22Rv1 (cell line): Measurements from ENCODE around the gene SLC23A1.

Experiments used
- CTCF ChIP-seq: fragments of 450-650 bp; IDR thresholded peaks from 2 replicates; pipeline ENCODE4 v1.5.1; 2017; ENCODE audit warnings: mild to moderate bottlenecking
- ZFX ChIP-seq: fragments of 450-650 bp; IDR thresholded peaks from 2 replicates; pipeline ENCODE4 v1.6.1; 2017; ENCODE audit warnings: antibody characterized with exemption, borderline replicate concordance

GRCh38 chr5:139407517-139407916, 24.4 kb upstream of the SLC23A1 start:
- TF ChIP-seq CTCF: no peak
- TF ChIP-seq ZFX: no peak
